ENCODE measurements around the gene OR4D11. TPM values are rescaled to one million over a fixed set of nuclear protein-coding genes. Genes with fewer than 3 reads are reported as not detected.
A peak's percentile ranks its signal among the peaks of the same experiment; 100 is the strongest.

The OR4D11 gene
- total RNA-seq, 1 donor from 2014 or later = not detected

DNA sequence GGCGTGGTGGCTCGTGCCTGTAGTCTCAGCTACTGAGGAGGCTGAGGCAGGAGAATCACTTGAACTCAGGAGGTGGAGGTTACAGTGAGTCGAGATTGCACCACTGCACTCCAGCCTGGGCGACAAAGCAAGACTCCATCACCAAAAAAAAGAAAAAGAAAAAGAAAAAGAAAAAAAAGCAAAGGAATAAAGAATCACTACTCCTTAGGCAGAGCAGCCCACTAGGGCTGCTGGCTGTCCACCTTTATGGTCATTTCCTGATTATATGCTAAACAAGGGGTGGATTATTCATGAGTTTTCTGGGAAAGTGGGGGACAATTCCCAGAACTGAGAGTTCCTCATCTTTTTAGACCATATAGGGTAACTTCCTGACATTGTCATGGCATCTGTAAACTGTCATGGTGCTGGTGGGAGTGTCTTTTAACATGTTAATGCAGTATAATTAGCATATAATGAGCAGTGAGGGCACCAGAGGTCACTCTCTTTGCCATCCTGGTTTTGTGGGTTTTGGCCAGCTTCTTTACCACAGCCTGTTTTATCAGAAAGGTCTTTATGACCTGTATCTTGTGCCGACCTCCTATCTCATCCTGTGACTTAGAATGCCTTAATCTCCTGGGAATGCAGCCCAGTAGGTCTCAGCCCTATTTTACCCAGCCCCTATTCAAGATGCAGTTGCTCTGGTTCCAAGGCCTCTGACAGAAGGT, 44.4 kb downstream of the OR4D11 start:
- peak; percentile 27 for DNase-seq (ENCODE audit: low read depth)

DNA sequence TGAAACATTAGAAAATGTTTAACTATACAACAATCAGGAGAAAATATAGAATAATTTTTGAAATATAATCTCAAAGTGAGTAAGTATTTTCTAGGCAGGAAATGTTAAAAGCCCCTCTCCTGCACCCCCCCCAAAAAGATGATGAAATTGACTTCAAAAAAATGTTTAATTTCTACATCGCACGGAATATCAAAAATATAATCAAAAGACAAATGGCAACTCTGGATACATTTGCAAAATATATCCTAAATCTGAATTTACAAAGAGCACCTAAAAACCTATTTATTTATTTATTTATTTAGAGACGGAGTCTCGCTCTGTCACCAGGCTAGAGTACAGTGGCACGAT, 44.9 kb downstream of the OR4D11 start:
- DNase-seq (ENCODE audit: low read depth) = no peak

DNA sequence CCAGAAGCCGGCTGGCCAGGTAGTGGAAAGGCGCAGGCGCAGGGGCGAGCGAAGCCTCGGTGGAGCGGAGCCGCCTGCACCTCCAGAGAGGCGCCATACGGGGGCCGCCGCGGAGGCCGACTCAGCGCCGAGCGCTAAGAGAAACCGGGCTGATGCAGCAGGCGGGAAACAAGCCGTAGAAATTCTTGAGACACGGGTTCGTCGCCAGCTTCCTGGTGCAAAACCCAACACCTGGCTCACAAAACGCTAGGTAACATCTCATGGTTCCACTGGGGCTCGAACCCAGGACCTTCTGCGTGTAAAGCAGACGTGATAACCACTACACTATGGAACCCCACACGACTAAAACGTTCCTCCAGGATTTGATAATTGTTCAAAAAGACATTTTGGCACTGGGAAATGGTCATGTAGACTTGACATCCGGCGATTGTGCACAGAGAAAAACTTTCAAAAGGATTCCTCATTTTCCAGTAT, 47.0 kb downstream of the OR4D11 start:
- peak; percentile 91 for DNase-seq (ENCODE audit: low read depth)

DNA sequence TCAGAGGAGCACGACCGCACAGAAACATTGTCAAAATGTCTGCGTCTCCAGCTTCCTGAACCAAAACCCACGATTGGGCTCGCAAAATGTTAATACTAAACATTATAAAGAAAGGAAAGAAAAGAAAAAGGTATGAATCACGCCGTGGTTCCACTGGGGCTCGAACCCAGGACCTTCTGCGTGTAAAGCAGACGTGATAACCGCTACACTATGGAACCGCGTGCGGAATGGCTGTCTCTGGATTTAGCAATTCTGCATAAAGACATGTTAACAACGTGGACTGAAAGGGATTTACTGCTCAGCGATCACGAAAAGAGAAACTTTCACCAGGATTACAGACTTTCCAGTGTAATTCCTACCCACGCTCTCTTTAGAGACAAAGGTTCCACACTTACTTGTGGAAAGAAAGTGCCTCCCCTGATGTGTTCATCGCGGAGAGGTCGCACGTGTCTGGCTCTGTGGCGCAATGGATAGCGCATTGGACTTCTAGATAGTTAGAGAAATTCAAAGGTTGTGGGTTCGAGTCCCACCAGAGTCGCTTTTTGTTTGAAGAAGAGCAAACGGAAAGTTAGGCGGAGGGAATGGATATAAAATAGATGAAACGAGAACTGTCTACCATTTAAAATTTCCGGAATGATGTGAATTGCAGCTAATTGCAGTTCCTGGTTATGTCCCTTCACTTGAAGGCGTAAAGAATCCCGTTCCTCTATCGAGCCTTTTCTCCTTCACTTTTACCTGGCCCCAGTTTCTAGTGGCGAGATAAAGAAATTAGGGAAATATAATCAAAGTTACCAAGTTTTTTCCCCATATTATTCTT, 47.7 kb downstream of the OR4D11 start:
- DNase-seq (ENCODE audit: low read depth) = peak; percentile 94

DNA sequence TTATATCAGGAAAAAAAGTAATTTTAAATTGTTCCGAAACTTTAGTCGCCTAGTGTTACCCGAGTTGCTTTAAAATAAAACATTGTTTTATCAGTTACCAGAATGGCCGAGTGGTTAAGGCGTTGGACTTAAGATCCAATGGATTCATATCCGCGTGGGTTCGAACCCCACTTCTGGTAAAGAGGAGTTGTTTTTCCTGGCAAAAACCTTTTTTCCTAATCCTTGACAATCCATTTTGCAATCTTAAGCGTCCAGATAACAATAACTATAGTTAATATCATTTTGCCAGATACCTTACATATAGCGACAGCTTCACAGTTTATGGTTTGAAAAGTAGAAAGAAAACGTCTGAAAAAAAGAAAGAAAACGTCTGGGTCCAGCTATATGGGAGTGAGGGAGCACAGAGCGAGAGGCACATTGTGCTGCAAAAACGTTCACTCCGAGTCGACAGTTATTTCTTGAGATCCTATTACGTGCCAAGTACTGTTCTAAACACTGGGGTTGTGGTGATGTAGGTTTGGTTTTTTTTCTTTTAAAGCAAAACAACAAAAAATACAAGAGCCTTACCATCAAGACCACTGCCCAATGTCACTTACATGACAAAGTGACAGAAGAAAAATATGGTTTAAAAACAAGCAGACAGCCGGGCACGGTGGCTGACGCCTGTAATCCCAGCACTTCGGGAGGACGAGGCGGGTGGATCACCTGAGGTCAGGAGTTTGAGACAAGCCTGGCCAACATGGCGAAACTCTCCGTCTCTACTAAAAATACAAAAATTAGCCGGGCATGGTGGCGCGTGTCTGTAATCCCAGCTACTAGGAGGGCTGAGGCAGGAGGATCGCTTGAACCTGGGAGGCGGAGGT, 48.5 kb downstream of the OR4D11 start:
- peak; percentile 75 for DNase-seq (ENCODE audit: low read depth)

DNA sequence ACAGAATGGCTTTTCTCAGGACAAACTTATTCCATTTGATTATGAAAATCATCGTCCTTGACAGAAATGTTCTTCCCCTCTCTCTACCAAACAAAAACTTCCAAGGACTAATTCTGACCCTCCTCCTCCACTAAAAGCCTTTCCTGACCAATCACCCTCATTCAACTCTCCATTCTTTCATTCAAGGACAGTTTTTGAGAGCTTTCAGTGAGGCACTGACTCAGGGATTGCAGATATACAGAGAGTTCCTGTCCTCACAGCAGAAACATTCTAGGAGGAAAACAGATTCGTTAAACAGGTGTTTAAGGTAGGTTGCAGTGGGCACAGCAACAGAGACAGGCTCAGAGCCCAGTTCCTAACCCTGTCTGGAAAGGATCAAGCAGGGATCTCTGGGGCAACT, 49.5 kb downstream of the OR4D11 start:
- no peak for DNase-seq (ENCODE audit: low read depth)

DNA sequence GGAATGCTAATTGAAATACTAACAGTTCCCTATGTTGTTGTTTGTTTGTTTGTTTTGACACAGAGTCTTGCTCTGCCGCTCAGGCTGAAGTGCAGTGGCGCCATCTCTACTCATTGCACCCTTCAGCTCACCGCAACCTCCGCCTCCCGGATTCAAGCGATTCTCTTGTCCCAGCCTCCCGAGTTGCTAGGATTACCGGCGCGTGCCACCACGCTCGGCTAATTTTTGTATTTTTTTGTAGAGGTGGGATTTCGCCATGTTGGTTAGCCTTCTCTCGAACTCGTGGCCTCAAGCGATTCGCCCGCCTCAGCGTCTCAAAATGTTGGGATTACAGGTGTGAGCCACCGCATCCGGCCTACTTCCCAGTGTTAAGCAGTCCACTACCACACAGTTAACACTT, 49.9 kb downstream of the OR4D11 start:
- DNase-seq (ENCODE audit: low read depth) = no peak

Other genes with a start within 250 kb of the OR4D11 start
- gene OR5AN1, start 144.7 kb upstream of the OR4D11 start, total RNA-seq = not detected in 2 replicates
- not detected in 2 replicates for gene OR5A2, start 77.2 kb upstream of the OR4D11 start, total RNA-seq
- not detected in 2 replicates for gene OR5A1, start 67.1 kb upstream of the OR4D11 start, total RNA-seq
- gene OR4D6, start 46.6 kb upstream of the OR4D11 start, total RNA-seq = not detected in 2 replicates
- gene OR4D10, start 30.3 kb upstream of the OR4D11 start, total RNA-seq = not detected in 2 replicates
- not detected in 2 replicates for gene OR4D9, start 8.0 kb downstream of the OR4D11 start, total RNA-seq
- 23.1 and 28.1 TPM in 2 replicates for gene OSBP, start 112.2 kb downstream of the OR4D11 start, total RNA-seq
- gene PATL1, start 165.5 kb downstream of the OR4D11 start, total RNA-seq = 18.2 and 18.3 TPM in 2 replicates
- gene OR10V1, start 210.3 kb downstream of the OR4D11 start, total RNA-seq = not detected in 2 replicates

Measured in myocyte (in vitro differentiated cells).